H7 (cell line): Measurements from ENCODE around the gene MAML2. TPM values are rescaled to one million over a fixed set of nuclear protein-coding genes. Genes with fewer than 3 reads are reported as not detected.

Experiments
- DNase-seq: peaks from one replicate; pipeline ENCODE4 v3.0.0; 2012
- H3K27me3 ChIP-seq: 2 replicates; pipeline ENCODE4 v1.6.0; 2011; ENCODE audit warnings: mild to moderate bottlenecking, low read length; ENCODE audit not compliant: control insufficient read depth, insufficient read depth
- H3K36me3 ChIP-seq: replicated peaks from 2 replicates; pipeline ENCODE4 v1.5.1; 2011; ENCODE audit warnings: low read length; ENCODE audit not compliant: control insufficient read depth, insufficient read depth
- H3K4me3 ChIP-seq: 2 replicates; pipeline ENCODE4 v1.5.1; 2011; ENCODE audit warnings: low read depth, mild to moderate bottlenecking, control low read depth, low read length, moderate library complexity; ENCODE audit not compliant: insufficient read depth
- total RNA-seq: library from RNA; depleted of rRNA; stranded (reverse); fragments of >200 nt; shearing (Covaris generic); gene quantifications from 2 replicates; pipeline ENCODE4 v1.2.3, GENCODE V29; 2014

Gene MAML2
- total RNA-seq, 1 experiment from 2014 or later: 3.6 TPM

GRCh38 chr11:96107143-96107824, 235.7 kb downstream of the MAML2 start:
- Histone ChIP-seq H3K4me3 (no peak overlapping the region), H3K27me3 (no peaks in the 10 kb centered on the region), H3K36me3 (no peaks in the 10 kb centered on the region)
- no peak for DNase-seq

DNA sequence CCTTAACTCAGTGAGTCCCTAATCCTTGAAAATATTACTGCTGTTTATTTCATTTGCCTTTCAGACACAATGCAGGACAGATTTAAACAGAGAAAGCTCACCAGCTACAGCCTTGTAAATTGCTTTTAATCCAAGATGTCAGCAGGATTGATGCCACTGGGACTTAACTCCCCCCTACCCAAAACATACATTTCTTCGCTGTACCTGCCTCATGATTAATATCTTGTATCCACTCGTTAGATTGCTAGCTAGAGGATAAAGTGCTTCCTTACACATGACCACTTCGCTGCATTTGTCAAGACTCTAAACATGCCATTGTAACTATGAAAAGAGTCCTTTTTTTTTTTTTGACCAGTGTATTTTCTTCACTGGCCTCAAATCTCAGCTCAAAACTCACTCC, 236.3 kb downstream of the MAML2 start:
- no peak for DNase-seq
- Histone ChIP-seq H3K36me3 (no peaks in the 10 kb centered on the region), H3K4me3 (no peak overlapping the region), H3K27me3 (no peaks in the 10 kb centered on the region)

DNA sequence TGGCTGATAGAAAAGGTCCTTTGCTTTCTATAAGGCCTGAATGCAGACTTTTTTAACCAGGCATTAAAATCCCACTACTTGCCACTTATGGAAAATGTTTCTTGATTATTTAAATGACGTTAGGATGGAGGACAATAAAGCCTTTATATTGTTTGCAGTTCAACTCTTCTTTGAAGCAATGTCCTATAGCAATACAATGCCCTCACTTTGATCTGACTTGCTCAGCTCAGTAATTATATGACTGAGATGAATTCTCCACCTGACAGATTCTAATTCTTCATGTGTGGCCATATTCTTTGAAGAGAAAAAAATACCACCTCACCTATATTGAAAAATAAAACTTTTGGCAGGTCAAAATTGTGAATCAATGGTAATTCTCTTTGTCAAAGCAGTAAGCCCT, 237.1 kb downstream of the MAML2 start:
- no peak for DNase-seq
- no peaks in the 10 kb centered on the region for H3K36me3 ChIP-seq
- H3K4me3 ChIP-seq: no peak overlapping the region
- H3K27me3 ChIP-seq: no peaks in the 10 kb centered on the region

GRCh38 chr11:96105197-96105895, 237.6 kb downstream of the MAML2 start:
- no peaks in the 10 kb centered on the region for H3K36me3 ChIP-seq
- DNase-seq: no peak
- H3K4me3 ChIP-seq: no peak overlapping the region
- no peaks in the 10 kb centered on the region for H3K27me3 ChIP-seq

GRCh38 chr11:96104496-96104895, 238.5 kb downstream of the MAML2 start:
- no peak for DNase-seq
- no peaks in the 10 kb centered on the region for H3K36me3 ChIP-seq

DNA sequence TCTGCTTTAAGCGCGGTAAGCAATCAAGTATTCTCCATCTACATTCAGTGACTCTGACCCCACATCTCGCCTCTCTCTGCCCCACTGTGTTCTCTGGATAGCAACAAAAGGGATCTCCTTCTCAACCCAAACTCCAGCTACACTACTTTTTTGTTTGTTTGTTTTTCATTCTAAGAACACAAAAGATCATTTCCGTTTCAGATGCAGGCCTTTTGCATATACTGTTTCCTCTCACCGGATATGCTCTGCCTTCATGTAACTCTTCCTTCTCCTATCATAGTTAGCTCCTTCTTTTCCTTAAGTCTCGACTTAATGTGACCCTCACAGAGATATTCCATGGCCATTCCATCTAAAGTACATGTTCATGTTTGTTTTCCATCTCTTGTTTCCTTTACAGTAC, 239.3 kb downstream of the MAML2 start:
- Histone ChIP-seq H3K4me3 (no peak overlapping the region), H3K36me3 (no peaks in the 10 kb centered on the region), H3K27me3 (no peaks in the 10 kb centered on the region)
- DNase-seq: no peak

More at GRCh38 chr11:96104496-96104895, 238.5 kb downstream of the MAML2 start:
- H3K4me3 ChIP-seq: no peak overlapping the region
- no peaks in the 10 kb centered on the region for H3K27me3 ChIP-seq

GRCh38 chr11:96103102-96103501, 239.9 kb downstream of the MAML2 start:
- no peak for DNase-seq
- Histone ChIP-seq H3K4me3 (no peak overlapping the region), H3K27me3 (no peaks in the 10 kb centered on the region), H3K36me3 (no peaks in the 10 kb centered on the region)

- no peak for DNase-seq
- no peak overlapping the region for H3K4me3 ChIP-seq
- H3K27me3 ChIP-seq: no peaks in the 10 kb centered on the region
- H3K36me3 ChIP-seq: no peaks in the 10 kb centered on the region
Measured at GRCh38 chr11:96102664-96103078, 240.3 kb downstream of the MAML2 start.

DNA sequence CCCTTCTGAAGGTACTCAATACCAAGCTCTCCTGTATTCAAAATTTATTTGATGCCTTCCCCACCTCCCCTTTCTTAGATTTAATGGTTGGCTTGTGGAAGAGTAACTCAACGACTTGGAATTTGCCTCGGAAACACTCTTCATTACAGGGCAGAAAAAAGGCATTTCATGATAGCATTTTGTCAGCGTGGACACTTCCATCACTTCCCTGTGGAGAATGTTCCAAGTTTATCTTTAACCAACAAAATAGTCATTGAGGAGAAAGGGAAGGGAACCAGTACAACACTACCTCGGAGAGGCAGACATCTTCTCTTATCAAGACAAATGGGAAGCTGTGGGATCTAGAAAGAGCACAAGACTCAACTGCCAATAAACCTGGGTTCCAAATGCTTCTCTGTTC, 241.8 kb downstream of the MAML2 start:
- H3K27me3 ChIP-seq: no peaks in the 10 kb centered on the region
- H3K4me3 ChIP-seq: no peak overlapping the region
- no peak for DNase-seq
- H3K36me3 ChIP-seq: no peaks in the 10 kb centered on the region

DNA sequence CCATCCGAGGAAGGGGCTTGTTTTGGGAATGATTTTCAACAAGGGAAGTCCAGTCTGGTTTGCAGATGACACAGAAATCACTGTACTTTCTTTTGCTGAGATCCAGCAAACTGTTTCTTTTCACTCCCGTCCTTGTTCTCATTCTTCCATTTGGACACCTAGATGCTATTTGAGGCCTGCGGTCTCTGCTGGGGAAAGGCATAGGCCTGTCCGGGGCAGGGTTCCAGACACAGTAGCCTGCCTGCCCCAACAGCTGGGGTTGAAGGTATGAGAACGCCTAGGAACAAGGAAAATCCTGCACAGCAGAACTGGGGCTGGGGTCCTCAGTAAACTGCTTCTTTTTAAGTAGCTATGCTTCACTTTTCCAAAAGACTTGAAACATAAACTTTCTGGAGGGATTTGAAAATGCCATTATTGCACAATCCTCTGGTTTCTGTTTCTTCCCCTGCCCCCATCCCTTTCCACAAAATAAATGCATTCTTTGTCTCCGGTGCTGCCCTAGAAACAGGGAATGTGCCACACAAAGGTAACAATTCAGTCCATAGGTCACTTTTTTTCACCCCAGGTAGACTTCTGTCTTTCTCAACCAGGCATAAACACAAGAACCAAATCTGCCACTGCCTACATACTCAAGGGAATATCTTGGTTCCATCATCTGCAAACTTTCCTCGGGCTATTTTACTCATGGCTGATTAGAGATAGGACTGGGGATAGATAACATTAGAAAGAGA, 244.3 kb downstream of the MAML2 start:
- H3K36me3 ChIP-seq: no peaks in the 10 kb centered on the region
- no peak overlapping the region for H3K4me3 ChIP-seq
- no peak for DNase-seq
- H3K27me3 ChIP-seq: no peaks in the 10 kb centered on the region

DNA sequence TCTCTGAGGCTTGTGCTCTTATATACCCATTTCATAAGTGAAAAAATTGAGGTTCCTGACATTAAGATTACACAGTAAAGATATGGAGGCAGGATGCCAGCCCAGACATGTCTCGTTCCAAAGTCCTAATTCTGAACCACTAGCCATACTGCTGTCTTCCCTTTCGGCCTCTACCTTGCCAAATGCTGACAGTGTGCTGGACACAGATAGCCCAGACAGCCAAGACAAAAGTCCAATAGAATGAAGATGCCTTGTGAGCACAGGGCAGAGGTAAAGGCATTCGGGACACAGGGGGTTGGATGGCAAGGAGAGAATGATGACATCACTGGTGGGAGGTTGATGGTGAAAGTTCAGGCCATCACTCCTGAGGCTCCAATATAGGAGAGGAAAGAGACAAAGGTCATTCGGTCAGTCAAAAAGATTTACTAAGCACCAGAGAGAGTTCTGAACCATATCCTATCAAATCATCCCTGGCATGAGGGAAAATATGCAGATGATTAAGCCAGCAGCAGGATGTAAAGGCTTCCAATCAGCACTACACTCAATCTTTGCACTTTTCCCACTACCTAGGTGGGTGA, 245.1 kb downstream of the MAML2 start:
- no peak for DNase-seq
- Histone ChIP-seq H3K4me3 (no peak overlapping the region), H3K27me3 (no peaks in the 10 kb centered on the region), H3K36me3 (no peaks in the 10 kb centered on the region)

- Histone ChIP-seq H3K27me3 (no peaks in the 10 kb centered on the region), H3K36me3 (no peaks in the 10 kb centered on the region), H3K4me3 (no peak overlapping the region)
- DNase-seq: no peak
Measured at GRCh38 chr11:96096360-96096759, 246.6 kb downstream of the MAML2 start.

- DNase-seq: no peak
- H3K27me3 ChIP-seq: no peaks in the 10 kb centered on the region
Measured at GRCh38 chr11:96095884-96096303, 247.1 kb downstream of the MAML2 start.

DNA sequence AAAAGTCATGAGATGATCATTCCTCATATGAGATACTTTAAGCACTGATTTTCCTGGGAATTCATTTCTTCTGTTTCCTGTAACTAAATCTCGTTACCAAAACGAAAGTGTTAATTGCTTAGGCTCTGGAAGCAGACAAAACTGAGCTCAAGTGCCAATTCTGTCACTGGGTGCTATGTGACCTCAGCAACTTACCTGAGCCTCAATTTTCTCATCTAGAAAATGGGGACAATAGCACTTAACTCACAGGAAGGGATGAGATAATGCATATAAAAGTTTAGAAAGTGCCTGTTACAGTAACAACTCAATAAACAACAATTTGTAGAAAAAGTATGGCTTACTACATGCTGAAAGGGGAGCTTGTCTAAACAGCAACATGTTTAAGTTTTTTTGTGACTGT, 248.8 kb downstream of the MAML2 start:
- no peak overlapping the region for H3K4me3 ChIP-seq
- no peaks in the 10 kb centered on the region for H3K36me3 ChIP-seq
- no peaks in the 10 kb centered on the region for H3K27me3 ChIP-seq
- DNase-seq: no peak

More at GRCh38 chr11:96095884-96096303, 247.1 kb downstream of the MAML2 start:
- Histone ChIP-seq H3K4me3 (no peak overlapping the region), H3K36me3 (no peaks in the 10 kb centered on the region)
